Stimulated activated CD4-positive, alpha-beta T cell treated with anti-CD3 and anti-CD28 coated beads, Interleukin-15, amount 100 ng/mL, for 24 hours (primary cell): Measurements from ENCODE around the gene RNF39.

Experiments used
- DNase-seq: peaks from one replicate; pipeline ENCODE4 v3.0.0-alpha.2; 2020

Gene RNF39

DNA sequence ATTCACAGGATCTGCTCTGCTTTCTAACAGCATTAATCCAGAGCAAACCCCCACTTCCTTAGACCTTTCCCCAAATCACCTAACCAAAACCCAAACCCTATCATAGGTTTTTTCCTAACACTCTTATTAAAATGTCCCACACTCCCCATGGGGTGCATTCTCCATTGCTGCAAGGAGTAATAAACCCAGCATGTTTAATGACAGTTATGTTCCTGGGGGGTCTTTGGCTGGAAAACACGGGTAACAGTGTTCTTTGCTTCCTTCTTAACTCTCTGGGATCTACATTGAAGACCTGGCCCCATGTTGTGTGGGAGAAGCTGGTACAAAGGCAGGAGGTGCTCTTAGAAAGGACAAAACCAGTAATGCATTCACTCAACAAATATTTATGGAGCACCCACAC lies 21.3 kb upstream of the RNF39 start:
- no peak for DNase-seq

DNA sequence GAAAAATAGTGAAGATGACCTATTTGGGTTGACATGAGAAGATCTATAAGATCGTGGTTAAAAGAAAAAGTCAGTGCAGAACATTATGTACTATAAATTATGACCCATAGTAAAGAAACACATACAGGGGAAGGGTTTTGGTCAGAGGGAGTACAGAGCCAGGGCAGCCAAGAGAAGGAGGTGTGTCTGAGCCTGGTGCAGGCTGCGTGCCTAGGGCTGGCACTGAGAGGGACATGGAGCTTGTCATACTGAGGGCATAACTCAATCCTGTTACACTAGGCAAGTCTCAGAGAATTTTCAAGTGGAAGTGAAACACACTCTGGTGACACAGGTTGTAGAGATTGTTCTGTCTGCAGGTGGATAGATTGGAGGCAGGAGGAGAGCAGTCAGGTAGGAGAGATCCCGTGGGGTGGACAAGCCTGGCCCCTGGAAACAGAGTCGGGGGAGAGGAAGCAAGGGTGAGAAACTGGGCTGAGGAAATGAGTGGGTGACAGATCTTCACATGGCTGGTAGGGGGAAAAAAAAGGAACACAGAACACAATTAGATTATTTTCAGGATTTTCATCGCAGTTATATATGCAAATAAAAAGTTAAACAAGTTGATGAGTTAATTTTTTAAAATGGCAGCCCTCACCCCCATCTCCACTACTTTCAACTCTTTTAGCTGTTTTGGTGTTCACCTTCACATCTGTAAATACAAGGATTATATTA lies 18.5 kb upstream of the RNF39 start:
- no peak for DNase-seq

DNA sequence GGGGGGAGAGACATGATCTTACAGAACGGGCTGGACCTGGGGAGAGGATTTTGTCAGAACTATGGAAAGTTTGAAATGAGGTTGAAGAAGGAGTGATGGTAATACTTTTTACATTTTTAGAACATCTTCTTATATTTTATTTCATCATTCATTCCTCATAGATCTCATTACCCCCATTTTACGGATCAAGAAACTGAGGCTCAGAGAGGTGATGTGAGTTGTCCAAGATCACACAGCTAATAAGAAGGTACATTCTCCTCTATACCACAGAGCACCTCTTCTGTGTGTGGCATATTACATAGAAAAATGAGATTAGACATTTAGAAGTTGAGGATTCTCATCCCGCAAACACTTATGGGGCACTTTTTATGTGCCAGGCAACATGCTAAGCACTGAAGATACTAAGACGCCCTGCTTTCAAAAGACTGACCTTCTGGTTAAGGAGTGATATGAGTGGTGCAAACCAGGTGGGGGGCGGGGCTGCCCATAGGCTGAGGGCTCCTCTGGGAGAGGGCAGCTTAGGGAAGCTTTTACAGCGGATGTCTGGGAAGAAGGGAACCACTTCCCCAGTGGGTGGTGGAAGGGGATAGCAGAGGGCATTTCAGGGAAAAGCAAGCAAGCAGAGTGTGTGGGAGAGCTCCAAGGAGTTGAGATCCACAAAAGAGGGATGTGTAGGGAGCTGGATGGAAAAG lies 17.4 kb upstream of the RNF39 start:
- DNase-seq: no peak

DNA sequence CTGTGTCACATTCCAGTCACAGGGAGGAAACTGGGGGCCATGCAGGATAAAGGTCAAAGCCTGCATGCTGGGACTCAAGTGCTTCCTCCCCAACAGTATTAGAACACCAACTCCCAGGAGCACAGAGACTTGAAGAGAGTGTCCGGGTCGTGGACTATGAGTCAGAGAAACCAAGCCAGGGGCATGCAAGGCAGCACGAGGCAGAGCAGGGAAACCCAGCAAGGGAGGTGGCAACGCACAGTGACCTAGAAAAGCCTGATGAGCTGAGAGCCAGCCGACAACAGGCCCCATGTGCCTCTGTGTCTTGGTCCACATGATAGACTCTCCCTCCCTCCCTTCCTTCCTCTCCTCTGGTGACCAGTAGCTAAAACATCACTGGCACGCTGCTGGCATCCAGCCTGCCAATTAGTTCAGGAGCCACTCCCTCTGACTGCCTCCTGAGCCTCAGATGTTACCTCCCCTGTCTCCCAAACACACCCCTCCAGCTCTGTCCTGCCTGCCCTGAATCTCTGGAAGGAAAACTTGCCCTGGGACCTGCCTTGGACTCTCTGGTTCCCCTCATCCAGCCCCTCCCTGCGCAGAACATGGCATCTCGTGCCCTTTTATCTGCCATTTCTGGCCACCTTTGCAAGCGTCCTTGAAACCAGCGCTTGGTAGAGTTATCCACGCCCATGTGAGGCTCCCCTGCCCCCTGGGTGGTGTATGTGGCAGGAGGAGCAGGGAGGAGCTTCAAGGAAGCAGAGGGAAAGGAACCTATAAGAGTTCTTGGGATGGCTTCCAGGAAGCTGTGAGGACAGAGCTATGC lies 16.2 kb upstream of the RNF39 start:
- DNase-seq: no peak

DNA sequence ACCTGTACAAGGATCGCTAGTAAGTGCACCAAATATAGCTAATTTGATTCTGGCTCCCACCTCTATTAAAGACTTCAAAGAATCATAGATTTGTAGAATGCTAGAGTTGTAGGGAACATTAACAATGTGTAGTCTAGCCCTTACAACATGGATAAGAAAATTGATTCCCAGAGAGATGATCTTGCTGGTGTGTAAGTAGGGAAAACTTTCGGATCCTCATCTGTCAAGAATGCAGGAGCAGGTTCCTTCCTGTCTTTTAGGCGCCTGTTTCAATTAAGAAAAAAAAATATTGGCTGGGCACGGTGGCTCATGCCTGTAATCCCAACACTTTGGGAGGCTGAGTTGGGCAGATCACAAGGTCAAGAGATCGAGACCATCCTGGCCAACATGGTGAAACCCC lies 12.3 kb upstream of the RNF39 start:
- DNase-seq: no peak

DNA sequence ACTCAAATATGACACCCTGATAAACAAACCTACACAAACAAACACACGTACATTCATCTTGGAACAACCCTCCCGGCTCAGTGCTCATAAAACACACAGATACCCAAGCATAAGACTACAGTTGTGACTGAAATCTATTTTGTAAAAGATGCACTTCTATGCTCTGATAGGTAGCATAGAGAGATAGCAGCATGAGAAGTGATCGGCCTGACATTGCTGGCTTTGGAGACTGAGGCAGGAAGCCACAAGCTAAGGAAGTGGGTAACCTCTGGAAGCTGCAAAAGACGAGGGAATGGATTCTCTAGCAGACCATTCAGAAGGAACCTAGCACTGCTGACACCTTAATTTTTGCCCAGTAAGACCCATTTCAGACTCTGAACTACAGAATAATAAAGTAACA lies 1.6 kb upstream of the RNF39 start:
- DNase-seq: no peak

DNA sequence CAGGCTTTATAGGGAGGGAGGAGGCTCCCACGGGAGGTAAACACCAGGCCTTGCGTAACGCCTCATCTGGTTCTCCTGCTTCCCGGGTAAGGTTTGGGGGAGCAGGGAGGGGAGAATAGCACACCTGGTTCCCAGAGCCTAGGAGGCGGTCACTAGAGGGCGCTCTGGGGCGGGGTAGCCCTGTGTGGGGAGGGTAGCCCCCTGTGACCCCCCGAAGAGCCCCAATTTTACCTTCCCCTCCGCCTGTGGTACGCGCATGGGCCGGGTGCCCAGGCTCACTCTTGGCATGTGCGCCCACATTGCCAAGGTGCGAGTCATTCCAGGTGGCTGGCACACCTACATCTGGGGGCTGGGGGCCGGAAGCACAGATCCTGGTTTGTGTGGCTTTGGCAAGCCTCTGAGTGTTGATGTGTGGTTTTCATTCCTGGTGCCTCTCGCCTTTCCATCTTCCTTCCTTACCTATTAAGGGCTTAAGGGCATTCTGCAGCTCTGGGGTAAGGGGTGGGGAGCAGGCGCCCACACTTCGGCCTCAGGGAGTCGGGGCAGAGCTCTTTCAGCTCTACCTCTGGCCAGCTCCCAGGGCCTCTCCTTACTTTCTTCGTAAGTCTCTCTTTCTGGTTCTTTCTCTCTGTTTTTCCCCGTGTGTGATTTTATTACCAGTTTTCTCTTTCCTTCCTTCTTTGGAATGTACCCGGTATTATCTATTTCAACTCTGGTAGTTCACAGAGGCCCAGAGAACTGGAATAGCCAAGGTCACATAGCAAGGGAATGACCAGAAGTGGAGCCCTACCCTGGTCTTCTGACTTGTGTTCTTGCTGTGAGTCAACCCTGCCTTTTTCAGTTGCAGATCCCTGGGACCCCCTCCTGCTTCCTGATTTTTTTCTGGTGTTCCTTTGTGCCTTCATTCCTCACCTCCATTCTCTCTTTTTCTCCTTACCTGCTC lies 492 bp upstream of the RNF39 start:
- DNase-seq: peak; percentile 31

DNA sequence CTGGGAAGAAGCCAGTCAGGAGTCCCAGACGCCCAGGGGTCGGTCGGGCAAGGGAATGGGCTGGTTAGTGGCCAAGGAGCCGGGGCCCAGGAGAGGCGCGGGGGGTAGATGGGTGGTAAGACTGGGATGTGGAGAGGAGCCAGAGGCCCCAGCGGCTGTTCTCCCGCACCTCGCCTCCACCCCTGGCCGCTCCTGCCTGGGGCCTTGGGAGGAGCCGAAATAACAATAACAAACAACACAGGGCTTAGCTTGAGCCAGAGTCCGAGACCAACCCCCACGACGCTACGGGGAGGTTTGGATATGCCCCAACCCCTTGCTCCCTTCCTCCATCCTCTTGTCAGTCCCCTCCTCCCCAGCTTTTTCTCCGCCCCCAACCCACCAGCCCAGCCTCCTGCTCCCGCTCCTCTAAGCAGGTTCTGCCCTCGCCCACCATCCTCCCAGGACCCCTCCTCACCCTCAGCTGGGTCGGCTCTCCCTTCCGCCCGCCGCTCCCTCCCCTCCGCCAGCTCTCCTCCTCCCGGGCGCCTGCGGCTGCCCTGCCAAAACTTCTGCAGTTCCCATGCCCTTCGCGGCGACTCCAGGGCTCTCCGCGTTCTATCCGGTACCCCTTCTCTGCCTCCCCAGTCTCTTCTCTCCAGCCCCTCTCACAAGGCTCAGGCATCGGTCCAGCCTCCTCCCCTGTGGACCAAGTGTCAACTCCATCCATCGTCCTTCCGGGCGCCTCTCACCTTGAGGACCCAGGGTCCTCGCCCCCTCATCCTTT lies 1.1 kb downstream of the RNF39 start:
- peak; percentile 14 for DNase-seq

DNA sequence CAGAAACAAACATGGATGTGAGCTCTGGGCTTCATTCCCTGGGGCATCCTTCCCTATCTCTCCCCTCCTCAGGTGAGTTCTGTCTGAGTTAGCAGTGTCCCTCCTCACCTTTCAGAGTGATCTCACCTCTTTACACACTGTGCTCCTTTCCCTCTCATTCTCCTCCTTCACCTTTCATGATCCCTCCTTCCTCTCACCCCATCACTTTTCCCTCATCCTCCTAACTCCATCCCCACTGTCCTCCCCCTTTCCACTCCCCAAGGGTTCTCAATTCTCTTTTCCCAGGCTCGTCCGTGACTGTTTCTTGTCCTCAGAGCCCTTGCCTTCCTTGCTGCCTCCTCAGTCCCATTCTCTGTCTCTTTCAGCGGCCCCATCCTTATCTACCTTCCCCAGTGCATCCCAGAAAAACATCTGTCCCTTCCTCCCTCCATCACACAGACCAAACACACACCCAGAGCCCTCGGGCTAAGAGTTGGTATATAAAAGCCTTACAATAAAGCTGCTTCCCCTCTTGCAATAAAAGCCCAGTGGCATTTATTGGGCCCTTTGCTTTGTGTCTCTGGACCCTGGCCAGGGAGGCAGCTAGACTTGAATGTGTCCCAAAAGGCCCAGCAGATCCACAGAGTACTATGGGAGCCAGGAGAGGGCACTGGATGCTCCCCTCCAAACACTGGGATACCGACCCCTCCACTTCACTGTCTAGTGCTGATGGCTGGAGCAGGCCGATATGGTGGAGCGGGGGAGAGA lies 1.9 kb downstream of the RNF39 start:
- no peak for DNase-seq

DNA sequence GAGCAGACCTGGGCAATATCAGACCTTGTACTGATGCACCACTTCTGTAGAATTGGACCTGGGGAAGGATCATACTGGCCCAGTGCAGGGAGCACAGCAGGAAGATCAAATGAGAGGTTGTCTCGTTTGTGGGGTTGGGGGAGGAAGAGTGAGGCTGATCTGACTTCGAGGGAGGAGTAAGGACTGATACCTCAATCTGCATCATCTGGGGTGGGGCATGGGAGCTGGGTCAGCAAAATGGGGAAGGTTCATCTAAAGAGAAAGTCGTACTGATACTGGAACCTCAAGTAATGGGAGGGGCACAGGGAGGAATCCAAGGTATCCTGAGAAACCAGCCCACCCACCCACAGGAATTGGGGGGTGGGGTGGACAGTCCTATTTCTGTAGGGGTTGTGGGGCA lies 3.7 kb downstream of the RNF39 start:
- DNase-seq: no peak

DNA sequence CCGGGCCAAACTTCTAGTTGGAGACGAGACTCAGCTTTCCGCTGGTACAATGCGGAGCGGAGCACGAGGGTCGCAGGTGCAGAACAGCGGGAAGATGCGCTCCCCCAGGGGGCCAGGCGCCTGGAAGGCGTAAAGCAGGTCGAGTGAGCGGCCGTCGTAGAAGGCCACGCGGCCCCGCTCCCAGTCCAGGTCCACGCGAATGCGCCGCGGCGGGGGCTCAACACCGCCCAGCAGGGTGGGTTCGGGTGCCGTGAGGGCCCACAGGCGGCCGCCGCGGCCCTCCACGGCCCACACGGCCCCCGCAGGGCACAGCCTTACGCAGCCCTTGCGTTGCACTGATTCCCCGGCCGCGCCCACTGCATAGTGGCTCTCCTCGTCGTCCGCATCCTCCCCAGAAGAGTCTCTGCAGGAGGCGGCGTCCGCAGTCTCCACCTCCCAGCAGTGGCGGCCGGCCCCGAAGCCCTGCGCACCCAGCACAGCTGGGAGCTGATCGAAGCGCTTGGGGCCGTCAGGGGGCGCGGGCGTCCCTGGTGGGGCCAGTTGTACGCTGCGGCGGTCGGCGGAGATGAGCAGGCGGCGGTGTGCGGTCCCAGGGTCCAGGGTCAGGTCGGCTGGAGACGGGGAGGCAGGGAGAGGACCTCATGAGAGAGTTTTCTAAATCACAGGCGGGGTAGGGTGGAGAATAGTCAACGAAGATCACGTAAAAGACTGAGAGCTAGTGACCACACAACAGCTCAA lies 4.3 kb downstream of the RNF39 start:
- DNase-seq: peak; percentile 18

DNA sequence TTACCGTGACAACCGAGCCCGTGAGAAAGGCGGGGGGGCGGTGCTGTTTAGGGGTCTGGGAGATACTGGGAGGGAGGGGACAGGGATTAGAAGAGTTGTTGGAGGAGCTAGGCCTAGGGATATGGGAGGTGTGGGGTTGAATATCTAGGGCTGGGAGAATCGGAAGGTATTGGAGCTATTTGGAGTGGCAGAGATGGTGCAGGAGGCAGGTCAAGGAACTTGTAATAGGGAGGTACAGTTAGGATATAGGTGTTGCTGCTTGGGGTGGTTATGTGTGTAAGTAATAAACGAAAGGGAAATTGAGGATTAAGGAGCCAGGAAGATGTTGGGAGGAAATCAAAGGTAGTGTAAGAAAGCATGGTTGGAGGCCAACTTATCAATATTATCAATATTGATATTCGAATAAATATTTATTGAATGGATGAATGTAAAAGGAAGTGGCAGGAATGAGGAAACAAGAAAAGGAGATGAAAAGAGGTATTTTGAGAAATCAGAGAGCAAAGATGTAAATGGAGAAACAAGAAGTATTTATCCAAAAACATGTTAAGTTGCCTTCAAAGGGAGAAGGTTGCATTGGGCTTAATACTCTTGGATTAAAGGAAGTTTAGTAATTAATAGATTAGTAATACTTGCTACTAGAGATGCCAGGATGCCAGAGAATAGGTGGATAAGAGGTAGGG lies 8.0 kb downstream of the RNF39 start:
- no peak for DNase-seq

DNA sequence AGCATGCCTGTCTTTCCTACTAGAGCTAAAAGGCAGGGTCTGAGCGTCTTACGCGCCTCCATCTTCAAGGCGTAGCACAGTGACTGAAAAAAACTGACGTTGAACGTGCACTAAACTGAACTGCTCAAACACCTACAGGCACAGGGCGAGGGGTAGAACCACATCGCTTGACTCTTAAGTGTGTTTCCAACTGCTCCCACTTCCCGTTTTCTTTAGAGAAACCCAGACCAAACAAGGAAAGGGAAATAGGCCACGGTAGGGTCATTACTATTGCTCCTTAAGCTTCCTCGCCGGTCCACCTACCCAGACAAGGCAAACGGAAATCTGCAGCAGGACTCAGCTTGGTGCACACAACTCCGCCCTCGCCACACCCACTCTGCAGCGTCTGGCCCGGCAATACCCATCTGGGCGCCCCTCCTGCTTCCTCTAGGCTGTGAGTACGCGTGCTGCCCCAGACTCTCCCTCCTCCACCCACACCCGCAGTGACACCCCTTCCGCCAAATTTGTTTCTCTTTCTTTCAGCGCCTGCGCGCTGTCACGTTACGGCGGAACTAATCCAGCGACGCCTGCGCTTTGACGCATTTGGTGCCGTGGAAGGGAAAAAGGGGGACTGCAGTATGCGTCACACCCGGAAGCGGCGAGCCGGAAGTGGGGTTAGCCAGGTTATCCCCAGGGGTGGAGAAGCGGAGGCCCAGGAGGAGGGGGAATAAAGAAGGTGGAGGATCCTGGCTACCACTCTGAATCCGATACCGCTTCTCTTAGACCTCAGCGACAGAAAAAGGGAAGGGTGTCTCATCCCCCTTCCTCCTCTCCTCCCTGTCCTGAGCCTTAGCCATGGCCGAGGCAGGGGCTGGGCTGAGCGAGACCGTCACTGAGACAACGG lies 8.8 kb downstream of the RNF39 start, which contains the start of gene PPP1R11:
TSS of gene PPP1R11 (plus strand) at position 622 of the 883 bp plus-strand sequence. CDS start at position 835, 213 bp downstream.
- peak; percentile 99 for DNase-seq

DNA sequence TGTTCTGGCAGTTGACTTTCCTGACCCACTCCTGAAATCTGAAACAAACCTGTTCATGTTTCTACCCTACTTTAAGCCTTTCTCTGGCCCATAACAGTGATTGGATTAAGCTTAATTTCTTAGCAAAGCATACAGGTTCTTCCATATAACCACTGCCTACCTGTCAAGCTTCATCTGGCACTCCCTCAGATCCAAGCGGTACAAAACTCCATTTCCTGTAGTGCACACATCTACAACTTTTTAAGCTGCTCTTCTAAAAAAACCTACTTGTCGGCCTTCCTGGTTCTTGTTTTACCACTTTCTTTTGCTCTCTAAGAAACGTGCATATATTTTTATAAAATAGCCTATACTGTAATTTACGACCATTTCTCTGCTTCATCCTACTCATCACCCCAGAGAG lies 9.5 kb downstream of the RNF39 start:
- DNase-seq: no peak

DNA sequence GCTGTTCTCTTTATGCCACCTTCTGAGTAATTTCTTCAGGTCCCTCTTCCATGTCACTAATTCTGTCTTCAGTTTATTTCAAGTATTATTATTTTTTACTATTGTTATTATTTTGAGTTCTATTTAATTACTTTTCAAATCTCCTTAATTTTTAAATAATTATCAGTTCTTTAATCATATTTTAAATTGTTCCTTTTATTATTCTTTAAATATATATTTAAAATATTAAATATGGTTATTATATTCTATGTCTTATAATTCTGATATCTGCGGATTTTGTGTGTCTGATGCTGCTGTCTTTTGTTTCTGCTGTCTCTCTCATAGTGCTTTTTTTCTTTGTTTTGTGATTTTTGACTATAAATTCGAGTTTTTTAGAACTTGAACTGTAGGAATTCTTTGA lies 12.3 kb downstream of the RNF39 start:
- DNase-seq: no peak

DNA sequence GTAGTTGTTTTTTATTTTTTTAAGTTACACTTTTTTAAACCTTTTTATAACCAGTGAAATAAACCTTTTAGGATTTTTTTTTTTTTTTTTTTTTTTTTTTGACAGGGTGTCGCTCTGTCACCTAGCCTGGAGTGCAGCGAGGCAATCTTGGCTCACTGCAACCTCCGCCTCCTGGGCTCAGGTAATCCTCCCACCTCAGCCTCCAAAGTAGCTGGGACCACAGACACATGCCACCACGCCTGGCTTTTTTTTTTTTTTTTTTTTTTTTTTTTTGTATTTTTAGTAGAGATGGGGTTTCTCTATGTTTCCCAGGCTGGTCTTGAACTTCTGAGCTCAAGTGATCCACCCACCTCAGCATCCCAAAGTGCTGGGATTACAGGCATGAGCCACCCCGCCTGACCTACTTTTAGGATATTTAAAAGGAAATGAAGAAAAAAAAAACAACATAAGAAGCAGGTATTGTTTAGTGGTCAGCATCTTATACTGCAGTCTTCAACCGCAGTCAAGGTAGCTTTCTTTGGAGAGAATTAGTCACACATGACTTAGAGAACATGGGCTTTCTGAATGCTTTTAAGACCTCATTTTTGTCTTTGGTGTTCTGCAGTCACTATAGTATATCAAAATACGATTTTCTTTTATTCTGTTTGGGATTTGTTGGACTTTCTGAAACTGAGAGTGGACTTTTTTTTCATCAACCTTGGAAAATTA lies 12.9 kb downstream of the RNF39 start:
- no peak for DNase-seq

DNA sequence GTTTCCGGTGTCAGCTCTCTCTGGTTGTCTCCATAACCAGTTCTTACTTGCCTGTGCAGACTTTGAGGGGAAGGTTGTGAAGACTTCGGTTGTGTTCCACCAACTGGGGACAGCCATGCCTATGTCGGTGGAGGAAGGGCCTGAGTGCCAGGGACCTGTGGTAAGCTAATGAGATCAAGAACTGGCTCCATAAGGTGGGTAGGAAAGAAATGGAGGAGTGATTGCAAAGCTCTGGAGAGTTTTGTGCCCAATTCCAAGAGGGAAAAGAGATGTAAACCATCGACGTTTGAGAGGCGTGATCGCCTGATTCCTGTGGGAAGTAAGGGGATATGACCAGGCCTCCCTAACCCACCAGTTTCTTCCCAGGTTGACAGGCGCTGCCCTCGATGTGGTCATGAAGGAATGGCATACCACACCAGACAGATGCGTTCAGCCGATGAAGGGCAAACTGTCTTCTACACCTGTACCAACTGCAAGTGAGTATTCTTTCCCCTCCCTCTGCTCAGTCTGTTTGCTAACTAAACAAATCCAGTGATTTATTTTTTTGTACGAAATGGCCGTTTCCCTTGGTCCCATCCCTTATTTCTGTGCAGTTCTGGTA lies 13.6 kb downstream of the RNF39 start:
- no peak for DNase-seq
